A549 treated with dexamethasone at 1 μM for 4 hours (cell line): ENCODE measurements around the gene TM9SF1. TPM values are rescaled to one million over a fixed set of nuclear protein-coding genes. Genes with fewer than 3 reads are reported as not detected.

ENCODE experiments used
- total RNA-seq: library from RNA; stranded (reverse); fragments of 200-300 nt; extraction: Qiagen RNA extraction; gene quantifications from 5 replicates; pipeline ENCODE4 v1.2.3, GENCODE V29; 2022

The TM9SF1 gene, protein sequence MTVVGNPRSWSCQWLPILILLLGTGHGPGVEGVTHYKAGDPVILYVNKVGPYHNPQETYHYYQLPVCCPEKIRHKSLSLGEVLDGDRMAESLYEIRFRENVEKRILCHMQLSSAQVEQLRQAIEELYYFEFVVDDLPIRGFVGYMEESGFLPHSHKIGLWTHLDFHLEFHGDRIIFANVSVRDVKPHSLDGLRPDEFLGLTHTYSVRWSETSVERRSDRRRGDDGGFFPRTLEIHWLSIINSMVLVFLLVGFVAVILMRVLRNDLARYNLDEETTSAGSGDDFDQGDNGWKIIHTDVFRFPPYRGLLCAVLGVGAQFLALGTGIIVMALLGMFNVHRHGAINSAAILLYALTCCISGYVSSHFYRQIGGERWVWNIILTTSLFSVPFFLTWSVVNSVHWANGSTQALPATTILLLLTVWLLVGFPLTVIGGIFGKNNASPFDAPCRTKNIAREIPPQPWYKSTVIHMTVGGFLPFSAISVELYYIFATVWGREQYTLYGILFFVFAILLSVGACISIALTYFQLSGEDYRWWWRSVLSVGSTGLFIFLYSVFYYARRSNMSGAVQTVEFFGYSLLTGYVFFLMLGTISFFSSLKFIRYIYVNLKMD
- total RNA-seq: 58.4 to 67.4 TPM (median 65.1 TPM) in 5 replicates

DNA sequence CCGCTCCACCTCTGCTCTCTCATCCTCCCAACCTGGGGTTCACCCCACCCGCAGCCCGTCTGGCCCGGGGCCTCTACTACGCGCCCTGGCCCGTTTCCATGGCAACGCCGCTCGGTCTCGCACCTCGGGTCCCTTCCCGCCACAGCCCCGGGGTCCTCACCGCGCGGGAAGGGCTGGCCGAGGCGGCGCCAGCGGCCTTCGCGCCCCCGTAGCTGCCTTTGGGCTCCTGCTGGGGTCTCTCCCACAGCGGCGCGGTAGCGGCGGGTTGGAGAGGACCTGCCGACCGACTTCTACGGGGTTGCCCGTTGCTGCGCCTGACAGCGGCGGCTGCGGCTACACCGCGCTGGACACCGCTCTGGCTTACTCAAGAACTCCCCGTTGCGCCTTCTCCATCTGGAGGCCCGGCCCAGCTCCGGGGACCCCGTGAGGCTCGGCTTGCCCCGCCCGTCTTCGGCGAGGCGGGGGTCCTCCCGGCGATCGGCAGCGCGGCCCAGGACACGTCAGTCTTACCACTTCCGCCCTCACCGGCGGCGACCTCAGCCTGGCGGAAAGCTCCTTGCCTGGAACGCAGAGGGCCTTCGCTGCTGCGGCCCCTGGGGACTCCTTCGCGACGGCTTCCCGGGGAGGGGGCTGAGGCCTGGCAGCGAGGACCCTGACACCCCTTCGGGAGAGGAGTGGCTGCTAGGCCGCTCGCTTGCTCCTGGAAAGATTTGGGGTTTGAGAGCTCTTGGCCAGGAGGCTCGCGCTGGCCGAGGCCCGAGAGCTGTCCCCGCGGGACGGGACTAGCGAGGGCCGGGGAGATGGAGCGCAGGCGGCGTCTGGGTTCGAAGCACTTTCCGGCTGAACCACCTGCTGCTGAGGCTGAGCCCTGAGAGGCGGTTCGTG is at the start of gene TM9SF1:
Gene TM9SF1, minus strand, starts transcription at position 256 of the 885 bp plus-strand sequence. CDS start 422 bp downstream, outside the sequence.

DNA sequence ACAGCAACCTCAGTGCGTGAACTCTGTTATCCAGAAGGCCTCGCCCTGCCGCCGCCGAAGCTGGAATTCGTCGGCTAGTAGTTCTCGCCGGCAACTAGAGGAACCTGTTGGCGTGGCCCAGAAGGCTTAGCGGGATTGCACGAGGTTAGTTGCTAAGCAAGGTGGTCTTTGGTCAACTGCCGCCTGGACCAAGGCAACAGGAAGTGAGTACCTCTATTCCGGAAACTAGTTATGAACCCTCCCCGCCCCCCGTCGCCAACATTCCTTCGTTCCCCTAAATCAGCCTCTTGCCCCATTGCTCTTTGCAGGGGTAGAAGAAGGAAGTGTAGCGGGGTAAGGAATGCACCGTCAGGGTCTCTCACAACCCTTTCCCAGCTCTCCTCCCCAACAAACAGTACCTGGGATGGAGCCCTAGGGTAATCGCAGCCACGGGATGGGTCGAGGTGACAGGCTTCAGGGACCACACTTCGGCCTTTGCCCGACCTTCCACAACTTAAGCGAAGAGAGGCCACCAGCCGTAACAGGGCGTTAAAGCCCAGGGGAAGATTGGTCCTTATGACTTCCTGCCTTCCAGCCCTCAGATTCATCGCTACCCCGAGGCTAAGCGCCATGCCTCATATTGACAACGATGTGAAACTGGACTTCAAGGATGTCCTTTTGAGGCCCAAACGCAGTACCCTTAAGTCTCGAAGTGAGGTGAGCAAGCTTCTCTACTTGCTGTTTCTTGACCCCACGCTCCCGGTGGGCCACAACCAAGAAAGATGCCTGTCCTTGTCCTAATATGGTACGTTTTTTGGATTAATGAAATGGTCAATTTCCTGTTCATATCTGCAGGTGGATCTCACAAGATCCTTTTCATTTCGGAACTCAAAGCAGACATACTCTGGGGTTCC is 37.6 kb upstream of the TM9SF1 start, which contains the start of gene GMPR2:
Gene GMPR2, plus strand, starts transcription at position 285 of the 893 bp plus-strand sequence. Its CDS starts 325 bp downstream, at position 610.

DNA sequence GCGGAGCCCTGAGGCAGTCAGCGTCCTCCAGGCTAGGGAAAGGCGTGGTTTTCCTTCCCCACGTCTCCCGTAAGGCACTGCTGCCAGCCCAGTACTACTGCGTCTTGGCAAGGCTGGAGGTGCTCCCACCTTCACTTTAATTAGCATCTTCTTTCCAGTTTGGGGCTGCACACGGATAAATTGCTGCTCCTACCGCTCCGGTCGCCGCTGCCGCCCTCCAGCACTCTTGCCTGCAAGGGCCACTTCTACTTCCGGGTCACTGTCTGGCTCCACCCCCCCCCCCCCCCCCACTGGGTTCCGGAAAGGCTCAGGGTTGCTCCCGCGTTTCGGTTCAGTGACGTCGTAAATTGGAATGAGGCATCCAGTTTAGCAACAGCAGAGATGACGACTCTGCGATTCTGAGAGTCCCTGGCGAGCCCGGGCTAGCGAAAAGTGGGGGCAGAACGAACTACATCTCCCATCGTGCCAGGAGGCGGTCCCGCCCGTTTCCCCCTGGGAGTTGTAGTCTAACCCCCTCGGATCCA is 36.9 kb upstream of the TM9SF1 start, which contains the start of gene NEDD8:
Gene NEDD8, minus strand, starts transcription at position 247 of the 524 bp plus-strand sequence. Its CDS starts 100 bp downstream, at position 147.

DNA sequence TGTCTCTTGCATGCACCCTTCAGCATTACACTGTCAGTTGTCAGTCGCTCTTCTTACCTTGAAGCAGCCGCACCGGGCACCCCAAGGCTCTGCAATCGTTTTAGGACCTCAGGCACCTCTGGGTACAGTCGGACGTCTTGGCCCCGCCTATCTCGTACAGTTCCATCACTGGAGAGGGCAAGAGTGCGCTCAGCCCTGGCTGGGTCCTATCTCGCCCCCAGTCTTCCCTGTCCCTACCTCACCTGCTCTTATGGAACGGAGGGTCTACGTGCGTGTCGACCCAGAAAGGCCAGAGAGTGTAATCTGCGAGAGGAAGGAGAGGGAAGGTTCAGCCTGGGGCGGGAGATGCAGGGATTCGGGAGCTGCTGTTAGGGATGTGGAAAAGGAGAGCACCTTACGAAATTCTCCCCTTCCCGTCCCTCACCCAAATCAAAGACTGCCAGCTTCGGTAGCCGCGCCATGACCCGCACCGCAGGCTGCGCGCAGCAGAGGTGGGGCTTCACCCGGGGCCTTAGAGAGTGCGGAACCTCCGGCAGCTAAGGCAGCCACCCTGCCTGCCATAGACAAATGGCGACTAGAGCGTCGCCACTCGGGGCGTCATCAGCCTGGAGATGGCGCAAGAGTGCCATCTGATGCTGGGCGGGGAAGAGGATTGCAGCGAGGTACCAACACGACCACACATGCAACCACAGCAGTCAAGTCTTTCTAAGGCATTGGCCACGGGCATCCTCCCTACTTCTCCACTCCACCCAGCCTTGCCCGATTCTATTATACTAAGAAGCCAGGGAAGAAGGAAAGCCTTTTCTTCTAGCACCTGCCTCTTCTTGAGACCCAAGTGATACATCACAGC is 20.5 kb upstream of the TM9SF1 start, which contains the start of gene MDP1:
Gene MDP1, minus strand, starts transcription at position 572 of the 850 bp plus-strand sequence. Its CDS starts 111 bp downstream, at position 461.

DNA sequence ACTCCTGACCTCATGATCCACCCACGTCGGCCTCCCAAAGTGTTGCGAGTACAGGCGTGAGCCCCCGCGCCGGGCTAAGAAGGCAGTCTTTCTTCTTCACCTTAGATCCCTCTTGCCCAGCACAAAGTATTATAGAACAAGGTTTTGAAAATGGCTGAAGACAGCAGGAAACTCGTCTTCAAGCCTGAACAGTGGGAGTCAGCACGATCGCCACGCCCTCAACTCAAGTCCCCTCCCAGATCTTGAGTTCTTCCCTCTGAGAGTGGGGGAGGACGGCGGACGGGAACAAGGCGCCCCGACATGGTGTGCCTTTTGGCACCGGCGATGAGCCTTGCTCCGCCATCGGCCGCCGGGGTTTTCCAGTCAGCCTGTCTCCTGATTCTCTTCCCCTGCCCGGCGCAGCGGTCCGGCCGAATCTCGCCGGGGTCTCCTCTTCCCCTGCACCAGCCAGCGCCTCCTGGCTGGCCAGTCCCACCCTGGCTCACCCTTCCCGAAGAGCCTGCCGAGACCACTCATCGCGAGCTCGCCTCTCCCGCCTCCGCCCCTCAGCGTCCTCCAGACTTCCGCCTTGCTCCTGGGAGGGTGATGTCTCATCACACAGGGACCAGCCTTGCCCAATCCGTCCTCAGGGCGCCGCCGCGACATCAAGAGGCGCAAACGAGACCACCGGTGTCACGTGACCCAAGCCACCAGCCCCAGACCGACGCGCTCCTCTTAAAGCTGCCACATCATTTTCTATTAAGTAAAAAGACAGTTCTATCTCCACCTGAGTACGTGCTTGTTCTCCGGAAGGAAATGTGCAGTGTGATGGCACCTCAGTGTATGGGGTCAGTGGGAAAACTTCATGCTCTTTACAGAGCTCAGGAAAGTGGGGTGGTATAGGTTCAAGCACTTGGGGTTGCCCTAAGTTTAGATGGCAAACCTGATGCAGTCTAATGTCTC is 18.0 kb upstream of the TM9SF1 start, which contains the start of gene CHMP4A:
Gene CHMP4A, minus strand, starts transcription at position 565 of the 942 bp plus-strand sequence. Its CDS starts 49 bp downstream, at position 516.

DNA sequence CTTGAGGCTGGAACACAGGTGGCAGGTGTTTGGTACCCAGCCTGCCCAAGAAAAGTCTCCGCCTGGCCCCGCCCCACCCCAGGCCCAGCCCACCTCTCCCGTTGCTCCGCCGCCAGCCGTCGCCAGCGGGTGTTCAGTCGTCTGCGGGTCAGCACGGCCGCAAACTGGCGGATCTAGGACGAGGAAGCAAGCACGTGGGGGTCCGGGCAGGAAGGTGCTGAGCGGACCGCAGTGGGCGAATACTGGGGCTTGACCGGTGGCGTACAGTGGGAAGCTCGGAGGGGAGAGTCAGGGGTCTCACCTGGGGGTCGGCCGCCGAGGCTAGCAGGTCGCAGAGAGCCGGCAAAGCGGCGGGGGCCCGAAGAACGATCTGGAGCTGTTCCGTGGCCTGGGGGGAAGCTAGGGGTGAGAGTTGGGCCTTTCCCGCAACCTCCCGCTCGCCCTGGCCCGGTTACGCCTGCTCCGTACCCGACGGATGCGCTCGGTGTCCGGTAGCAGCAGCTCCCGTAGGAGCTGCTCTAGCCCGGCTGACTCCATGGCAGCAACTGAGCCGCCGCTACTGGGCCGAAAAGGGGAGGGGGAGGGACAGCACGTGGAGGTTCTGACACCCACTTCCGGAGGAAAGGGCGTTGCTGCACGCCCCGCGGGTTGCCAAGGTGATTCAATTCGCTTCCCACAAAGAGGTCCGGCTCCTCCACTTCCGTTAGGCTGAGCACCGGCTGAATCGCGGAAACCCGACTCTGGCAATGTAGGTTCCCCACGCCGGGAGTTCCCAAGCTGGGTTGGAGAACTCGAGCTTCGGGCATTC is 6.8 kb downstream of the TM9SF1 start, which contains the start of gene IPO4:
Gene IPO4, minus strand, starts transcription at position 566 of the 808 bp plus-strand sequence. Its CDS starts 29 bp downstream, at position 537.

DNA sequence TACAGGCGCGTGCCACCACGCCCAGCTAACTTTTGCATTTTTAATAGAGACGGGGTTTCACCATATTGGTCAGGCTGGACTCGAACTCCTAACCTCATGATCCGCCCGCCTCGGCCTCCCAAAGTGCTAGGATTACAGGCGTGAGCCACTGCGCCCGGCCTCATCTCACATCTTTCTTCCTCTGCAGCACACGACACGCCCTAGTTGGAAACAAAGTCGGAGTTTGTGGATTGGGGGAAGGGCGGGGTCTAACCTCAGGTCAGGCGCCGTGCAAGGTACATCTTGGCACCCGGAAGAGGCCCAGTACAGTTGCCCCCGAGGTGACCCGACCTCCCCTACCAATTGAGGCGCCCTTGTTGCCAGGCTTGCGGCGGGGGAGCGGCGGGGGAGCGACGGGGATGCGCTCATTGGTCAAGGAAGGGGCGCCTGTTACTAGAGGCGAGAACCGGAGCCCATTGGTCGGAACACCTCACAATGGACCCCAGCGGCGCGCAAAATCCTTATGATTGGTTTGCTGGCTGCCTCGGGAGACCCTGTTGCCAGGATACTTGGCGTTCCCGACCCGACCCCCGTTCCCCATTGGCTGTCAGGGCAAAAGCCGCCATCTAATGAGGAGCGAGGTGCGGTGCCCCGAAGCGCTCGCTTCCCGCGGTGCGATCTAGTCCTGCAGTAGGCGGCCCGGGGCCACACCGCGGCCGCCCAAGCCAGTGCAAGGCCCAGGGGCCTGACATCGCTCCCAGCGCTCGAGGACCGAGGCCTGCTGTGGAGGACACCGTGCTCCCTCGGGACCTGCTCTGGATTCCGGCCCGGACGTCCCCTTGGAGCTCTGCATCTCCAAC is 23.6 kb downstream of the TM9SF1 start, which contains the start of gene REC8:
Gene REC8, plus strand, starts transcription at position 659 of the 839 bp plus-strand sequence. CDS start 473 bp downstream, outside the sequence.

DNA sequence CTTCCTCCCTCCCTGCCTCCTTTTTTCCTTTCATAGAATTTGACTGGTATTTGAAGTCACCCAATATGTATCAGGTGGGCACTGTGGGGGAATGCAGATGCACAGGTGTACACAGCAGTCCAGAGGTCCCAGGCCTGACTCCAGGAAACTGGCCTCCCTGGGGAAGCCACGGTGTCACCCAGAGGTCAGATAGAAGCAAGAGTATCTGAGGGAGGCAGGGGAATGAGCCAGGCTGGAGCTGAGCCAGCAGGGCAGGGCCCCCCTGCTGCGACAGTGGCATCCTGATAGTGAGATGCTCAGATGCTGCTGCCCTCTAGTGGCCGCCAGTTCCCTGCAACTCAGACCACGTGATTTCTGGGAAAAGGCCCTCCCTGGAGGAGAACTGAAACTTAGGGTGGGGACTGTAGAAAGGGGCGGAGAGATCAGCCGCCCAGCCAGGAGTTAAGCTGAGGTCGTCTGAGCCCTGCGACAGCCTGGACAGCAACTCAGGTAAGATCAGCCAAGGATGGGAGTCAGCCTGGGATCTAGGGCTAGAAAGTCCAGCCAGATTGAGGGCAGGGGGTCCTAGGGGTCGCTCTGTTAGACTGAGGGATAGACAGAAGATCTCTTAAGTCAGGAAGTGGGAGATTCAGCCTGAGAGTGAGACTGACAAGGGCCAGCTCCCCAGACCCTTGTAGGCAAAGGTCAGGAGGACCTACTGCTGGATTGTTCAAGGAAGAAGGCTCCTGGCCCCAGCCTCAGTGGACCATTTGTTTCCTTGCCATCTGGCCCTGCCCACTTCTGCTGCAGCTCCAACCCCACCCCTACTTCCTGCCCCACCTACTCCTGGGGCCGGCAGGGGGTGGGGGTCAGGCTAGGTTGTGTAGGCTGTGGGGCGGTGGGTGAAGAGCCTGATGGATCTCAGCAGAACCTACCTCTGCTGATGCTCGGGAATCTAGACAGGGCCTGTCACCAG is 34.1 kb downstream of the TM9SF1 start, which contains the start of gene IRF9:
Gene IRF9, plus strand, starts transcription at position 416 of the 955 bp plus-strand sequence. CDS start 880 bp downstream, outside the sequence.

DNA sequence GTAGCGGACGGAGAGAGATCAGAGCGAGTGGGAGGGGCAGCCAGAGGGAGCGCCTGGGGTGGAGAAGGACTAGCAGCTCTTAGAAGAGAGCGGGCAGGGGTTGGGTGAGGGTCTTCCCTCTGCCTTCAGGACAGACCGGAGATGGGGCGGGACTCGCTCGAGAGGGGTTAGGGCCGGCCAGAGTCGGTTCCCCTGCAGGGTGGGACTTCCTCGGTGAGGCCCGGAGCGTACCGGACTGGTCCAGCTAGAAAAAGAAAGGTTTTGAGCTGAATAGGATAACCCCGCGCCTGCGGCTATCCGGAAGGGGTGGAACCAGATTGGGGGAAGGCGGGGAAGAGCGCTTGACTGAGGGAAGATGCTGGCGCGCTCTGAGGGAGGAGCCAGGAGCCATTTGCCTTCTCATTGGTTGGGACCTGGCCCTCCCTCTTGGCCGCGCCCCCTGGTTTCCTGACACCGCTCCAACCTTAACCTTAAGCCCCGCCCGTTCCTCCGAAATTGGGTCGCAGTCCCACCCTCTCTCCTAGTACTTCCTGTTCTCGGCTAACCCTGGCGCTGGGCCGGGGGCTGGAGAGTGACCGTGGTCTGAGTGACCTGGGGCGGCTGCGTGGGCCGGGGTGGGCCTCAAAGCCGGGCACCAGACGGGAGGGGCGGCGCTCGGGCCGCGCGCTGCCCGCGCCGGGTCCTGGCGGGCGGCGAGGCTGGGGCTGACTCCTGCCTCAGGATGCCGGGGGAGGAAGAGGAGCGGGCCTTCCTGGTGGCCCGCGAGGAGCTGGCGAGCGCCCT is 48.1 kb downstream of the TM9SF1 start, which contains the start of gene RNF31:
Gene RNF31, plus strand, starts transcription at position 521 of the 783 bp plus-strand sequence. Its CDS starts 201 bp downstream, at position 722.

DNA sequence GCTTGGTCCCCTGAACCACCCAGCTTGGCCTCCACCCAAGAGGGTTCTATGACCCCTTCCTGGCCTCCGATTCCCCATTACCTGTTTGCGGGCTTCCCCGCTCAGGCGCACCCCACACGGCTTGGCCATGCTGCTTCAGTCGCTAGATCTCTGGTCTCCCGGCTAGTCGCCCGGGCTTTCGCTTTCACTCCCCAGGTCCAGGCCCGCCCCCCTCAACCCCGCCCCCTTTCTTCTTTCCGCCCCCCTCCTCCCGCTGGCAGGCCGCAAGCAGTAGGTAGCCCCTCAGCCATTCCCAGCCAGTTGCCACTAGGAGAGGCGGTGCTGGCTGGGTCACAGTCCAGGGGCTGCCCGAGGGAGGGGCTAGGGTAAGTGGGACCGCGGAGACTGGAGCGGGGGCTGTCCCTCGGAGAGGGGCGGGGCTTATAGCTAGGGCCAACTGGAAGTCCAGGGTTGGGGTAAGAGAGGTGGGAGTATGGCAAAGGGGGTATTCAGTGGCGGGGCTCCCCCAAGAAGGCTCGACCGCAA is 48.7 kb downstream of the TM9SF1 start, which contains the start of gene PSME2:
Gene PSME2, minus strand, starts transcription at position 158 of the 525 bp plus-strand sequence. Its CDS starts 29 bp downstream, at position 129.

DNA sequence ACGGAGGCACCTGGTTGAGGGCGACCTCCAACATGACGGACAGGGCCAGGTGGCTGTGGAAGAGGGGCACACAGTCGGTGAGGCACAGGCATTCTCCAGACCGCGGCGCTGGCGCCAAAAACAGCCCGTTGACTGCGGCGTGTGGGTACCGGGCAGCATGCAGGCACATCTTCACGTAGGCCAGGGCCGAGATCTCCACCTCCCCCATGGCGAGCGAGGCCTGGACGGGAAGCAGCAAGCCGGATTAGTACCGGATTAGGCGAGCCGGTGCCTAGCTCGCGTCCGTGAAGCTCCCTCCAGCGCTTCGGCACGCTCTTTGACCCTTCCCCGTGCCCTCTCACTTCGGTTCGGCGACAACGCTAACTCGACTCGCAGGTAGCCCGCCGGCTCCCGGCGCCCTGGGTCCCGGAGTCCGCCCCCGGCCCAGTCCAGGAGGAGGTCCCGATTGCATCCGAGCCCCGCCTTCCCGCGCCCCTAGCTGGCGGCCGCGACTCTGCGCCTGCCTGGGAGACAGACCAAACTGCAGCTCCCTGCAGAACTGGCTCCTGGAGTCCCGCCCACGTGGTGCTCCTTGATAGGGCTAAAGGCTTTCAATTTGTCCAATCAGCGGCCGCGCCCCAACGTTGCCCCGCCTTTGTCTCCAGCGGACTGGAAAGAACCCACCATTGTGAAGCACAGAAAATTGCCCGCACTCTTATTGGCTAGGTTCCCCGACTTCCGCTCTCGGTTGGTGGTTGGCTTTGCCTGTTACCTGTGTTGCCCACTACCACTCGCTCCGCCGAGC is 54.0 kb downstream of the TM9SF1 start, which contains the start of gene EMC9:
Gene EMC9, minus strand, starts transcription at position 495 of the 784 bp plus-strand sequence. Its CDS starts 287 bp downstream, at position 208.

